Measurements from ENCODE around the gene CEP290.

The CEP290 gene

GRCh38 chr12:88011755-88012154 is 130.1 kb downstream of the CEP290 start:
- no peak for DNase-seq (ENCODE audit: low read depth)
- TF ChIP-seq CTCF (IDR thresholded peaks at IDR 0.05; ENCODE audit: insufficient read depth, low read depth, low read length, missing control alignments), result no peak
- H3K4me3 ChIP-seq (ENCODE audit: low read depth, low read length), result no peak overlapping the region

GRCh38 chr12:88006351-88006750 is 135.5 kb downstream of the CEP290 start:
- no peak for DNase-seq (ENCODE audit: low read depth)
- H3K4me3 ChIP-seq (ENCODE audit: low read depth, low read length), result no peak overlapping the region
- no peak for TF ChIP-seq CTCF (IDR thresholded peaks at IDR 0.05; ENCODE audit: insufficient read depth, low read depth, low read length, missing control alignments)

- DNase-seq (ENCODE audit: low read depth), result no peak
- no peak overlapping the region for H3K4me3 ChIP-seq (ENCODE audit: low read depth, low read length)
- TF ChIP-seq CTCF (IDR thresholded peaks at IDR 0.05; ENCODE audit: insufficient read depth, low read depth, low read length, missing control alignments), result no peak
Observed at GRCh38 chr12:88001327-88001726, 140.6 kb downstream of the CEP290 start.
